Panc1 (cell line): ENCODE results near the gene AOC2. TPM values are rescaled to one million over a fixed set of nuclear protein-coding genes. Genes with fewer than 3 reads are reported as not detected.

ENCODE experiments used
- ATAC-seq: fragments of 200-7000 bp; cut with Tn5 transposase; 2 replicates; pipeline ENCODE4 v1.9.1; 2020; ENCODE audit warnings: mild to moderate bottlenecking, moderate library complexity
- BruUV-seq: library from RNA; stranded (reverse); fragments of 400-500 nt; replicated peaks from 2 replicates; lab custom pipeline; 2021; lab: Mats Ljungman, UMichigan
- CTCF ChIA-PET: fragments of 300-600 bp; sonication (Branson Sonifier 250); formaldehyde crosslinking; loops from one replicate; lab custom pipeline; 2022; ENCODE audit warnings: antibody characterized with exemption; lab: Charles Lee
- POLR2A ChIA-PET: fragments of 300-600 bp; sonication (Branson Sonifier 250); formaldehyde crosslinking; loops from one replicate; lab custom pipeline; 2022; ENCODE audit warnings: antibody characterized with exemption; lab: Charles Lee
- DNase-seq: peaks from one replicate; pipeline ENCODE4 v3.0.0-alpha.2; 2010; ENCODE audit warnings: low read depth, low spot score
- H3K27ac ChIP-seq: 2 replicates; pipeline ENCODE4 v1.5.1; 2011; ENCODE audit warnings: mild to moderate bottlenecking, low read length, inconsistent platforms
- H3K27me3 ChIP-seq: fragments of 200-500 bp; sonication (Bioruptor generic); 2 replicates; pipeline ENCODE4 v1.6.0; 2014; ENCODE audit warnings: low read length, inconsistent platforms; ENCODE audit not compliant: control insufficient read depth, insufficient read depth
- H3K36me3 ChIP-seq: fragments of 200-500 bp; sonication (Bioruptor generic); 2 replicates; pipeline ENCODE4 v1.5.1; 2014; ENCODE audit warnings: inconsistent platforms, mild to moderate bottlenecking, low read length, moderate library complexity; ENCODE audit not compliant: control insufficient read depth, insufficient read depth
- H3K4me1 ChIP-seq: 2 replicates; pipeline ENCODE4 v1.5.1; 2011; ENCODE audit warnings: inconsistent platforms, mild to moderate bottlenecking, low read length, moderate library complexity; ENCODE audit not compliant: control insufficient read depth, insufficient read depth
- H3K4me3 ChIP-seq, 2 experiments: 2 replicates each; pipeline ENCODE4 v1.5.1; 2011 to 2012; ENCODE audit warnings: low read depth in 2 of 2, low read length in 2 of 2, mild to moderate bottlenecking in 2 of 2, inconsistent platforms in 1 of 2, moderate library complexity in 1 of 2
- H3K9me3 ChIP-seq: fragments of 200-500 bp; sonication (Bioruptor generic); 2 replicates; pipeline ENCODE4 v1.5.1; 2014; ENCODE audit warnings: low read depth, mild to moderate bottlenecking, inconsistent platforms, low read length, moderate library complexity; ENCODE audit not compliant: control insufficient read depth, insufficient read depth
- CTCF ChIP-seq: fragments of 450-650 bp; IDR thresholded peaks from 2 replicates; pipeline ENCODE4 v1.5.1; 2017; ENCODE audit warnings: mild to moderate bottlenecking
- POLR2AphosphoS5 ChIP-seq: IDR thresholded peaks from 2 replicates; pipeline ENCODE4 v1.6.1; 2012; ENCODE audit warnings: mild to moderate bottlenecking, low read depth, low read length, moderate library complexity
- REST ChIP-seq, 2 experiments: IDR thresholded peaks; 2 replicates each; pipeline ENCODE4 v1.6.1; 2011 to 2012; ENCODE audit warnings: low read depth in 2 of 2, control low read depth in 1 of 2, low read length in 1 of 2, mild to moderate bottlenecking in 1 of 2, moderate library complexity in 1 of 2; ENCODE audit not compliant: insufficient read depth in 1 of 2
- SIN3A ChIP-seq: IDR thresholded peaks from 2 replicates; pipeline ENCODE4 v1.6.1; 2012; ENCODE audit warnings: low read depth, mild to moderate bottlenecking, low read length, moderate library complexity, borderline replicate concordance; ENCODE audit not compliant: insufficient read depth
- TCF7L2 ChIP-seq: IDR thresholded peaks from 2 replicates; pipeline ENCODE4 v1.6.1; 2011; ENCODE audit warnings: mild to moderate bottlenecking, low read depth, low read length, inconsistent platforms
- in situ Hi-C: cut with HindIII; loops from 2 replicates; pipeline ENCODE4 v1.10.0; 2016; ENCODE audit warnings: low sequenced_read_pairs, low pct_unique_long_range_greater_than_20kb
- intact Hi-C: fragments of 100-400 bp; cut with micrococcal nuclease; formaldehyde crosslinking; loops from one replicate; pipeline ENCODE4 v1.10.0; 2022; ENCODE audit not compliant: unreplicated experiment
- total RNA-seq: library from RNA; stranded (reverse); gene quantifications from one replicate; pipeline ENCODE4 v1.2.1, GENCODE V29; 2021; ENCODE audit not compliant: unreplicated experiment

AOC2 gene
- total RNA-seq, 1 experiment from 2014 or later = 0.85 TPM

GRCh38 chr17:42894283-42895184 lies 50.2 kb downstream of the AOC2 start:
- ChIA-PET CTCF (no interaction called here), POLR2A (interaction anchor here (0.6 kb wide), 1 partner anchor 114 kb away, joined by 11 read pairs; no protein-coding TSS in a partner anchor)
- Histone ChIP-seq H3K27me3 (no peaks in the 10 kb centered on the region), H3K9me3 (no peaks in the 10 kb centered on the region), H3K36me3 (no peaks in the 10 kb centered on the region), H3K4me1 (no peaks in the 10 kb centered on the region), H3K4me3 (no peak overlapping the region), H3K27ac (no peak overlapping the region)
- no peak for DNase-seq
- intact Hi-C loops = no loop called here
- no peak for ATAC-seq
- in situ Hi-C loops = no loop called here
- TF ChIP-seq CTCF = no peak
- TF ChIP-seq POLR2AphosphoS5 = no peak
- no peak for TF ChIP-seq TCF7L2
- TF ChIP-seq REST (IDR thresholded peaks at IDR 0.05; ENCODE audit: insufficient read depth in 1 of 2, low read depth in 2 of 2, low read length in 1 of 2) = no peak
- no peak for TF ChIP-seq SIN3A
- BruUV-seq = no TSS peak

GRCh38 chr17:42895185-42895555 lies 50.8 kb downstream of the AOC2 start:
- CTCF ChIA-PET = no interaction called here
- DNase-seq (peak; percentile 10), ATAC-seq (peak; percentile 89)
- intact Hi-C loops = no loop called here
- H3K27me3 ChIP-seq = no peaks in the 10 kb centered on the region
- H3K4me3 ChIP-seq = no peak overlapping the region
- no peaks in the 10 kb centered on the region for H3K4me1 ChIP-seq
- H3K27ac ChIP-seq = no peak overlapping the region
- no peaks in the 10 kb centered on the region for H3K36me3 ChIP-seq
- in situ Hi-C loops = no loop called here
- POLR2A ChIA-PET = interaction anchor here (0.6 kb wide), 1 partner anchor 113 kb away, joined by 11 read pairs; no protein-coding TSS in a partner anchor
- no TSS peak for BruUV-seq
- TF ChIP-seq CTCF (no peak), TCF7L2 (no peak), SIN3A (no peak), POLR2AphosphoS5 (no peak), REST (IDR thresholded peaks at IDR 0.05; ENCODE audit: insufficient read depth in 1 of 2, low read depth in 2 of 2, low read length in 1 of 2) (no peak)
- H3K9me3 ChIP-seq = no peaks in the 10 kb centered on the region
